ENCODE data around the gene SGMS1. TPM values are rescaled to one million over a fixed set of nuclear protein-coding genes. Genes with fewer than 3 reads are reported as not detected.
A peak's percentile ranks its signal among the peaks of the same experiment; 100 is the strongest.

The SGMS1 gene
- total and polyA plus RNA-seq, 2 experiments from 2014 or later: 15.0 to 34.7 TPM

GRCh38 chr10:50554995-50555568, 68.7 kb downstream of the SGMS1 start:
- TF ChIP-seq ZNF331 (CRISPR knock-in tag; IDR thresholded peaks at IDR 0.05; ENCODE audit: low read depth) (no peak), EZH2phosphoT487 (IDR thresholded peaks at IDR 0.05; ENCODE audit: unreplicated experiment) (no peak), CTCF (conservative IDR thresholded peaks at IDR 0.05; ENCODE audit: low read depth in 2 of 2) (peak; percentile 46 to 71), POLR2AphosphoS5 (IDR thresholded peaks at IDR 0.05; ENCODE audit: low read depth) (no peak), ZNF462 (CRISPR knock-in tag; IDR thresholded peaks at IDR 0.05) (no peak), ETS1 (IDR thresholded peaks at IDR 0.05) (no peak)

More at GRCh38 chr10:50554995-50555568, 68.7 kb downstream of the SGMS1 start:
- no peaks in the 10 kb centered on the region for H3K9me2 ChIP-seq (ENCODE audit: insufficient read depth)
- no peak overlapping the region for H3K4me3 ChIP-seq
- no peaks in the 10 kb centered on the region; the same call in 1 of the 2 replicates for H3F3A ChIP-seq (replicated peaks; ENCODE audit: low read depth)
- H3K27me3 ChIP-seq (ENCODE audit: insufficient read depth): no peaks in the 10 kb centered on the region
- Mint-ChIP-seq H3K27me3 (ENCODE audit: insufficient read depth, low read depth, poor library complexity) (no peaks in the 10 kb centered on the region), H3K4me1 (peaks cover 56% of the 10 kb centered on the region), H3K36me3 (ENCODE audit: low read depth) (no peaks in the 10 kb centered on the region), H3K9me3 (no peaks in the 10 kb centered on the region), H3K27ac (no peak overlapping the region), H3K4me3 (no peak overlapping the region)
- peaks cover 62% of the 10 kb centered on the region for H3K79me2 ChIP-seq (replicated peaks; ENCODE audit: insufficient read depth)
- peak; percentile 64 for DNase-seq (ENCODE audit: low spot score)
- H3K36me3 ChIP-seq (ENCODE audit: insufficient read depth): no peaks in the 10 kb centered on the region
- H3K4me2 ChIP-seq: no peak overlapping the region
- H2AFZ ChIP-seq: no peak overlapping the region
- H3K27ac ChIP-seq (ENCODE audit: low read depth): no peak overlapping the region
- no peaks in the 10 kb centered on the region for H4K20me1 ChIP-seq (replicated peaks; ENCODE audit: insufficient read depth)
- peak; percentile 69 for ATAC-seq
- H3K4me1 ChIP-seq (ENCODE audit: insufficient read depth): peaks cover 50% of the 10 kb centered on the region
